ENCODE measurements around the gene SOCS4. TPM values are rescaled to one million over a fixed set of nuclear protein-coding genes. Genes with fewer than 3 reads are reported as not detected.
A peak's percentile ranks its signal among the peaks of the same experiment; 100 is the strongest.

SOCS4 gene
- total RNA-seq, 4 donors from 2014 or later: 29.7 to 43.2 (median 36.3) TPM

DNA sequence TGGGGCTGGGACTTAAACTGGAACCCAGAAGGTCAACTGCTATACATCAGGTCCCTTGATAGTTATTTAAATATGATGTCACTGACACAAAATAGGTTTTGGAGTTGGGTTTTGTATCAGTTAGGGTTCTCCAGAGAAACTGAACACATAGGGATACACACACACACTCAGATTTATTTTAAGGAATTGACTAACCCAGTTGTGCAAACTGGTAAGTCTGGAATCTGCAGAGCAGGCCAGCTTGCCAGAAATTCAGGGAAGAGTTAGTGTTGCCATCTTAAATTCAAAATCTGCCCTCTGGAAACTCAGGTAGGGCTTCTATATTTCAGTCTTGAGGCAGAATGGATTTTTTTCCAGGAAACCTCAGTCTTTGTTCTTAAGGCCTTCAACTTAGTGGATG lies 61.3 kb downstream of the SOCS4 start:
- TF ChIP-seq EP300 (IDR thresholded peaks at IDR 0.05) (no peak), POLR2AphosphoS5 (IDR thresholded peaks at IDR 0.05) (no peak)
- TF ChIP-seq, protein P1, sequence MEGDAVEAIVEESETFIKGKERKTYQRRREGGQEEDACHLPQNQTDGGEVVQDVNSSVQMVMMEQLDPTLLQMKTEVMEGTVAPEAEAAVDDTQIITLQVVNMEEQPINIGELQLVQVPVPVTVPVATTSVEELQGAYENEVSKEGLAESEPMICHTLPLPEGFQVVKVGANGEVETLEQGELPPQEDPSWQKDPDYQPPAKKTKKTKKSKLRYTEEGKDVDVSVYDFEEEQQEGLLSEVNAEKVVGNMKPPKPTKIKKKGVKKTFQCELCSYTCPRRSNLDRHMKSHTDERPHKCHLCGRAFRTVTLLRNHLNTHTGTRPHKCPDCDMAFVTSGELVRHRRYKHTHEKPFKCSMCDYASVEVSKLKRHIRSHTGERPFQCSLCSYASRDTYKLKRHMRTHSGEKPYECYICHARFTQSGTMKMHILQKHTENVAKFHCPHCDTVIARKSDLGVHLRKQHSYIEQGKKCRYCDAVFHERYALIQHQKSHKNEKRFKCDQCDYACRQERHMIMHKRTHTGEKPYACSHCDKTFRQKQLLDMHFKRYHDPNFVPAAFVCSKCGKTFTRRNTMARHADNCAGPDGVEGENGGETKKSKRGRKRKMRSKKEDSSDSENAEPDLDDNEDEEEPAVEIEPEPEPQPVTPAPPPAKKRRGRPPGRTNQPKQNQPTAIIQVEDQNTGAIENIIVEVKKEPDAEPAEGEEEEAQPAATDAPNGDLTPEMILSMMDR (IDR thresholded peaks at IDR 0.05): no peak
- H3K27me3 ChIP-seq: no peaks in the 10 kb centered on the region
- no peaks in the 10 kb centered on the region for H3K36me3 ChIP-seq
- peaks cover 0 to 11% (median 7%) of the 10 kb centered on the region in 4 donors for H3K4me1 ChIP-seq
- intact Hi-C loops (cut with DNase I): loop anchor here (2.0 kb wide), 1 partner anchor 72 kb away; no protein-coding TSS in a partner anchor
- H3K4me3 ChIP-seq: no peak overlapping the region
- no peak for DNase-seq (ENCODE audit: extremely low spot score)
- H3K9me3 ChIP-seq: no peaks in the 10 kb centered on the region
- H3K27ac ChIP-seq (replicated peaks in 1 of 4): no peak overlapping the region

DNA sequence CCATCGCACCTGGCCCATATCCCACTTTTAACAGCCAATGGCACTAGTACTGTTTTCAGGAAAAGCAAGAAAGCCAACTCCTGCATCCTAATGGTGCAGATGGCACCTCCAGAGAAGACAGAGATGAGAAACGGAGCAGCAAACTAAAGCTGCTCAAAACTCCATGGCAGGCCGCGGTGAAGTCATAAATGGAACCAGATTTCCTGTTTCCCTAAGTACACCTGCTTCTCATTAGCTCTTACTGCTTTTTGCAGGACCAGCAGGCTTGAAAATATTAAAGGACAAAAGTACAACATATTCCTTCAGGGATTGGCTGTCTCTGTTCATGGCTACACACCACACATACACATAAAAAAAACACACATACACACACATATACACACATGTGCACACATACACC lies 65.3 kb downstream of the SOCS4 start:
- WGBS: 77% methylated on average over 4 of the region's 4 CpGs
- H3K36me3 ChIP-seq: no peaks in the 10 kb centered on the region
- no peaks in the 10 kb centered on the region for H3K27me3 ChIP-seq
- H3K4me3 ChIP-seq: no peak overlapping the region
- no peak overlapping the region for H3K27ac ChIP-seq (replicated peaks in 1 of 4)
- TF ChIP-seq POLR2A (IDR thresholded peaks at IDR 0.05; ENCODE audit: low read depth) (no peak), EP300 (IDR thresholded peaks at IDR 0.05) (no peak), POLR2AphosphoS5 (IDR thresholded peaks at IDR 0.05) (no peak)
- TF ChIP-seq, protein P1 (IDR thresholded peaks at IDR 0.05): no peak
- no peak for DNase-seq (ENCODE audit: extremely low spot score)
- H3K9me3 ChIP-seq: no peaks in the 10 kb centered on the region
- H3K4me1 ChIP-seq: peaks cover 0 to 11% (median 9%) of the 10 kb centered on the region in 4 donors
- intact Hi-C loops (cut with DNase I): no loop called here

DNA sequence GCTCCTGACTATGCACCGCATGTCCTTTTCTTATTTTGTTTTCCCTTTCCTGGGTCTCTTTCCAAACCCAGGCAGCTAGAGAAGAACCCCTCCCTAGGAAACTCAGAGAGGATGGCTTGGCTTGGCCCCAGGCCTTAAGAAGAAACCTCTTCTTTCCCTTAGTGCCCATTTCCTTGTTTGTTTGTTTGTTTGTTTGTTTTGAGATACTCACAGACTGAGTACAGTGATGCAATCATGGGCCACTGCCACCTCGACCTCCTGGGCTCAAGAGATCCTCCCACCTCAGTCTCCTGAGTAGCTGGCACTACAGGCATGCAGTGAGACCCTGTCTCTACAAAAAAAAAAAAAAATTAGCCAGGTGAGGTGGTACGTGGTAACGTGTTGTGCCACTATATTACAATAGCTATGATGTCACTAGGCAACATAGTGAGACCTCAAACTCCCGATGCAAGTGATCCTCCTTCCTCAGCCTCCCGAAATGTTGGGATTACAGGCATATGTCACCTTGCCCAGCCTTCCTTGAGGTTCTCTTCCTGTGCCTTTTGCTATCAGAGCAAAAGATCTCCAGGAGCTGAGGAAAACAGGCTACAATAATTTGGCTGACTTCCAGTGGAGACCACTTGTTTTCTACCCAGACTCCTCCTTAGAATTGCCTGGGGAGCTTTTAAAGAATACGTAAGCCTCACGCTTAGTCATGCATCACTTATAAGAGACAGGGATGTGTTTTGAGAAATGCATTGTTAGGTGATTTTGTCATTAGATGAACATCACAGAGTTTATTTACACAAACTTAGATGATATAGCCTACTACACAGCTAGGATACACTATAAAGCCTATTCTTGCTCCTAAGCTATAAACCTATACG lies 67.5 kb downstream of the SOCS4 start:
- no peak for DNase-seq (ENCODE audit: extremely low spot score)
- TF ChIP-seq, protein P1 (IDR thresholded peaks at IDR 0.05): no peak
- TF ChIP-seq POLR2AphosphoS5 (IDR thresholded peaks at IDR 0.05) (no peak), POLR2A (IDR thresholded peaks at IDR 0.05; ENCODE audit: low read depth) (no peak), EP300 (IDR thresholded peaks at IDR 0.05) (no peak)
- H3K36me3 ChIP-seq: no peaks in the 10 kb centered on the region
- no peak overlapping the region for H3K27ac ChIP-seq (replicated peaks in 1 of 4)
- H3K4me1 ChIP-seq: peaks cover 5 to 28% (median 10%) of the 10 kb centered on the region in 4 donors
- H3K4me3 ChIP-seq: no peak overlapping the region
- H3K9me3 ChIP-seq: no peaks in the 10 kb centered on the region
- 89% methylated on average over 9 of the region's 9 CpGs for WGBS
- no peaks in the 10 kb centered on the region for H3K27me3 ChIP-seq
- intact Hi-C loops (cut with DNase I): loop anchor here (5.0 kb wide), 1 partner anchor 38 kb away; no protein-coding TSS in a partner anchor

DNA sequence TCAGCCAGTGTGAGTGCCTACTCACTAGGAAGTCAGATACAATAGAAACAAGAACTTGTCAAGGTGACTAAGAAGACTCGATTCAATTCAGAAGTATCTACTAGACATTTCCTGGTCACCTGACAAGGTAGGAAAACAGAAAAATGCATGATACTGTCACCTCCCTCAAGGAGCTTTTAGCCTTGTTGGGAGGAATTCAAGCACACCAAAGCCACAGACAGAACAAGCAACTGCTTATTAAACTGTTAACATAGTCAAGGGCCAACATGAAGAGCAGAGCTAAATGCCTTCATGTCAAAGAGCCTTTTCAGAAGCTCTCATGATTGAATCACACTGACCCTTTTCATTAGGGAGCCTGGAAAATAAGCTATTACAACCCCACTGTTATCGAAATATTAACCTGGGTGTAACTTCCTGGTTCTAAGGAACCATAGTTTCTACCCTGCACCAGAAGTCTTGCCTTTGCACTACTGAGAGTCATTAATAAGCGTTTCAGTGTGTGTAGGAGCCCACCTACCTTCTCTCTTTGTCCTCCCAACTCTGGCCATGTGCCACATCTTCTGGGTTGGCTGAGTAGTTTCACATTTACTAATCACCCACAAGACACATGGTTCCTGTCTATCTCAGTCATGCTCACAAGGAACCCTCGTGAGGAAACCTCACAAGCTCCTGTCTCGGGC lies 71.0 kb downstream of the SOCS4 start:
- WGBS: 64% methylated on average over 5 of the region's 5 CpGs
- no peaks in the 10 kb centered on the region for H3K27me3 ChIP-seq
- TF ChIP-seq POLR2A (IDR thresholded peaks at IDR 0.05; ENCODE audit: low read depth): no peak
- TF ChIP-seq EP300 (IDR thresholded peaks at IDR 0.05): no peak
- TF ChIP-seq POLR2AphosphoS5 (IDR thresholded peaks at IDR 0.05): no peak
- TF ChIP-seq, protein P1 (IDR thresholded peaks at IDR 0.05): no peak
- H3K9me3 ChIP-seq: no peaks in the 10 kb centered on the region
- H3K4me1 ChIP-seq: peaks cover 22 to 56% (median 33%) of the 10 kb centered on the region in 4 donors
- peak overlapping the region; percentile 22 to 93 (median 71) for H3K27ac ChIP-seq (replicated peaks in 1 of 4)
- no peaks in the 10 kb centered on the region for H3K36me3 ChIP-seq
- intact Hi-C loops (cut with DNase I): loop anchor here (5.0 kb wide), 1 partner anchor 34 kb away; no protein-coding TSS in a partner anchor
- no peak overlapping the region for H3K4me3 ChIP-seq
- DNase-seq (ENCODE audit: extremely low spot score): no peak
